ENCODE data around the gene RUBCNL.
"Not testable (repeated sequence)": the region's sequence is repeated elsewhere in the genome, so short reads cannot be mapped to it uniquely, and the experiment has no call there.

The RUBCNL gene

DNA sequence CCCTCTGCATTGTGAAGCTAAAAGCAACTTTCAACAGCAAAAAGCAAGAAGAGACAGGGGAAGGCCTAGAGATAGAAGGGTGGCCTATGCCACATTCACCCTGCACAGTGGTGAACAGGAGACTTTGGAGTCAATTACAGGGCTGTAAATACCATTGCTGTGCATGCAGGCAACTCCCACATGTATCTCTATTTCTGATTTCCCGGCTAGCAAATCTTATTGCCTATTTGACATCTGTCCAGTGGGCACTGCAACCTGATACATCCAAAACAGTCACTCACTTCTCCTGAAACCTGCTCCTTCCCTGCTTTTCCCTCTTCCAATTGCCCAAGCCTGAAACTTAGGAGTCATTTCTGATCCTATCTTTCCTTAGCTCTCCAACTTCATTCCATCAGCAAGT, 13.4 kb downstream of the RUBCNL start:
- no peak for DNase-seq

DNA sequence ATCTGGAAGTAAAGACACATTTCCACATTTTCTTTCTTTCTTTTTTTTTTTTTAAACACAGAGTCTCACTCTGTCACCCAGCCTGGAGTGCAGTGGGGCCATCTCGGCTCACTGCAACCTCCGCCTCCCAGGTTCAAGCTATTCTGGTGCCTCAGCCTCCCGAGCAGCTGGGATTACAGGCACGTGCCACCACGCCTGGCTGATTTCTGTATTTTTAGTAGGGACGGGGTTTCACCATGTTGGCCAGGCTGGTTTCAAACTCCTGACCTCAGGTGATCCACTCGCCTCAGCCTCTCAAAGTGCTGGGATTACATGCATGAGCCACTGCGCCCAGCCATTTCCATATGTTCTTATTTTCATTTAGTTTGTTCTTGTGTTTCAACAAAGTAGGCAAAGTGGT, 14.1 kb downstream of the RUBCNL start:
- not testable (repeated sequence) for DNase-seq

DNA sequence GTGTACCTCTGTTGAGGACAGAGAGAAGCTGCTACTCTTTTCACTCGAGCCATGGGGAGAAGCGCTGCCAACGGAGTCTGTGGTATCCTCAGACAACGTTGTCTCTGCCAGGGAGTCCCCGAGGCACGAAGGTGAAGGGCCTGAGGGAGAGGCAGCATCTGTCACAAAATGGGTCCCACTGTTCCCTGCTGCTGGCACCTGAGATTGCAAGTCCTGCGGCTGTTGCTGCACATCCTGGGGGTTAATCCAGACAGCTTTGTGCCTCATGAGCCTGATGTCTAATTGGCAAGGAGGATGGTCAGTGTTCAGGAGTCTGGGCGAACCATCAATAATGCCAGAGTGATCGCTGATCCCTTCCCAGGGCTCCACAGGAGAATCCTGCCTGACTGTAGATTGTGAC, 15.0 kb downstream of the RUBCNL start:
- DNase-seq, result no peak

DNA sequence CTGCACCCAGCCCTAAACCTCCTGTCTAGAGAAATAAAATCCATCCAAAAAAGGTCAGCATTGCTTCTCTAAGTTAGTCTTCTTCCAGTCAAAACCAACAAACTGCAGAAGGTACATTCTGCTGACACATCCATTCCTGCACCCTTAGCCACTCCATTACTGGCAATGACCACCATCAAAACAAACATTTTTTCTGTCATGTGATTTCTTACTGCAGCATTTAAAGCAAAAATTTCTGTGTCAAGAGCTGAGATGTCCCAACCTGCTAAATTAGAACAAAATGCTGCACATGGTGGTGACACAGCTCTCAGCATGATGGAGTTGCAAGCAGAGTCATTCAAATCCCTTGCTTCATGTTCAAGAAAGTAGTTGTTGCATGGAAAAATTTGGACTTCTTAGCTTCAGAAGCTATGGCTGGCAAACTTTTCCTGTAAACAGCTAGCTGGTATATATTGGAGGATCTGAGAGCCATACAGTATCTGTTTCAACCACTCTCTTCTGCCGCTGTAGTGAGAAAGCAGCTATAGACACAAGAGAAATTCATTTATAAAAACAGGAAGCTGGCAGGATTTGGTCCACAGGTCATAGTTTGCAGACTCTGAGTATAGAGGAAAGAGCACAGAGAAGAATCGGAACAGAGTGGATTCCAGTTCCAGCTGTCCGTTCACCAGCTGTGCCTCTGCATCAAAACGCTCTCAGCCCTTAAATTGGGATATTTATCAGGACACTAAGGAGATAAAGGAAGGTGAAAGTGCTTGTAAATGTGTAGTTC, 17.4 kb downstream of the RUBCNL start:
- DNase-seq, result no peak

DNA sequence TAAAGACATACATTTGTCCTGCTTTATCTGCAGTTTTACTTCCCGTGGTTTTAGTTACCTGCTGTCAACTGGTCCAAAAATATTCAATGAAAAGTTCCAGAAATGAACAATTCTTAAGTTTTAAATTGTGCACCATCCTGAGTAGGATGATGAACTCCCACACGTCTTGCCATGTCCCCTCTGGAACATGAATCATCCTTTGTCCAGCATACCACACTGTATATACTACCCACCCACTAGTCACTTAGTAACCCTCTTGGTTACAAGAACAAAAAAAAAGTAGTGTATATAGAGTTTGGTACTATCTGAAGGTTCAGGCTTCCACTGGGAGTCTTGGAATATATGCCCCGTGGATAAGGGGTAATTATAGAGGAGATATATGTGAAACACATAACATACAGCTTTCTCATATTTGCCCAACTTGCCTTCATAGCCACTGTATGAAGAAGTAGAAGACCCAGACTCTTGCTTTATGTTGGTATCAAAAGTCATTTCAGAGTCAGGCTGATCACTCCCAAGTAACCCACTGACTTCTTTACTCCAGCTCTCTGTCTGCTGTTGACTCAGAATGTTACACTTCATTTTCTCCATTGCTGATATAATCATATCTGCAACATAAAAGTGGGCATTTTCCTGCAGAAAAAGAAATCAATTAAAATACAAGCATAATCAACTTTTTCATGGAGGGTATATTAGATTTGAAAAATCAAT, 19.3 kb downstream of the RUBCNL start:
- no peak for DNase-seq

DNA sequence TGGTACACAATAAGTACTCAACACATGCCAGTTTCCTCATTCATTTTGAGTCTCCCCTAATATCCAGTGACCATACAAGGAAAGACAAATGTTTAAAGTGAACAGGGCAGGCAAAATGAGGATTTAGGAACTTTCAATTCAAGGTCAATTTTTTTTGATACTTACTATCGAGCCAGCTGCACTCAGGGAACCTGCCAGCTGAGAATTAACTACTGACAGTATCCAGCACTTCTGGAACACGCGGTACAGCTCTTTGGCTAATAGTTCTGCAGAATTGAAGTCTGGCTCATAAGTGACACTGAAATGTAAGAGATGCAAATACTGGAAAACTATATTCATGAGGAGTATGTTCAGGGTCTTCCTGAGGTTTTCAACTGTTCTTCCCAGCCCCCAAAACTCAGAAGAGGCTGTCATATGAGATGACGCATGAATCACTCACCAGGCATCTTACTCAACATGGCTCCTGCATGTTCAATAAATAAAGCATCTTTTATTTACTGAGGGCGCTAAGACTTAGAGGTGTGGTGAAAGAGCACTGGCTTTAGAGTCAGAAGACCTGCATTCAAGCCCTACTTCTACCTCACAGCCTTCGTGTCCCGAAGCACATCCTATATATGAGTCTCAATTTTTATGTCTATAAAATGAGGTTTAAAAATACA, 25.6 kb downstream of the RUBCNL start:
- DNase-seq, result no peak

DNA sequence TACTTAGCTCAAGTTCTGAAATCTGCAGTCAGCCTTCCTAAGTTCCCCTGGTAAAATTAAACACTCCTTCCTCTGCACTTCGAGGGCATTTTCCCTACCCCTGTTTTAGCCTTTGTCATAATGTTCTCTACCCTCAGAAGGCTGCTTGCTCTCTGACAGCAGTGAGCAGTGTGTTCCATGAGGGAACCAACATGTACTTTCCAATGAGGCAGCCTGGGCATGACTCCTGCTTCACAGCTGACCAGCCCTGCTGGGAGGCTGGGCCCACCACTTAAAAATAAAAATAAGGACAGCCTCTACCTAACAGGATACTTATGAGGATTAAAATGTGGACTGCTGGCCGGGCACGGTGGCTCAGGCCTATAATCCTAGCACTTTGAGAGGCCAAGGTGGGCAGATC, 26.4 kb downstream of the RUBCNL start:
- DNase-seq, result no peak

DNA sequence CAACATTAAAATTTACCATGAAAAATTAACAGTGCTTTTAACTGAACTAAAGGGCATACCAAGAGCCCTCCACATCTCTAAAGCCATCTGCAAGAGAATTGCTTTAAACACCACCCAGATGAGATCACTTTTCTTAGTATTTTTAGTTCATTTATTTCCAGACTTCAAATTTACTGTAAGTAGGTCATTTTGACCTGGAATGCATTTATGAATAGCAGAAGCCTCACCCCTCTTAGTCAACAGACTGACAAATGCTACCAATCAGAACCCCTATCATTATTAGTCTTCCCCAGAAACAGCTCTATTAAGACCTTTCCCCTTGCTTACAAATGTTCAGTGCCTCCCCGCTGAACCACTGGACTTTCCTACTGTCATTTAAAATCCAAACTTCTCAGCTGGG, 27.3 kb downstream of the RUBCNL start:
- DNase-seq, result no peak

DNA sequence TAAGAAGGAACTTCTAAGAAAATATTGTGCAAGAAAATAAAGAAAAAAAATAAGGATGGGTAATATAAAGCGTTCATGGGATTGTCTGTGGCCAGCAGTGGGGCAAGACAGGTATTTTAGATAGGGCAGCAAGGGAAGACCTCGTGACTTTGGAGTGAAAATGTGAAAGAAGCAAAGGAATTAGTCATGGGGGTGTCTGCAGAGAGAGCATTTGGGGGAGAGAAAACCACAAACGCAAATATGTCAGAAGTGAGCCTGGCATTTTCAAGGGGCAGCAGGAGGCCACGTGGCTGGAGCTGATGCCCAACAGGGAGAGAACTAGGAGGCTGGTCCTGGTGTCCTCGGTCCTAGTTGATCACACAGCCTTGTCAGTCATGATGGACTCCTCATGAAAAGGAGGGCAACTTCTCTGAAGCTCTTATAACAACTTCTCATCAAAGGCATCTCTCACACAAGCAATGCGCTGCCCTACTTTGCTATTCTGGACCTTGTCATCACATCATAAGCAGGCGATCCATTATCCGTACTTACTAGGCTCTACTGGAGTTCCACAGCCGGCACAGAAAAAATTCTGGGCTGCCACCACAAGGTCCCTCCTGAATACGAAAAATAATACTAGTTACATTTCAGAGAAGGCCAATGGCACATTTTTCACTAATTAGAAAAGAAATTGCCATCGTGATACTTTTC, 31.0 kb downstream of the RUBCNL start:
- DNase-seq, result no peak

DNA sequence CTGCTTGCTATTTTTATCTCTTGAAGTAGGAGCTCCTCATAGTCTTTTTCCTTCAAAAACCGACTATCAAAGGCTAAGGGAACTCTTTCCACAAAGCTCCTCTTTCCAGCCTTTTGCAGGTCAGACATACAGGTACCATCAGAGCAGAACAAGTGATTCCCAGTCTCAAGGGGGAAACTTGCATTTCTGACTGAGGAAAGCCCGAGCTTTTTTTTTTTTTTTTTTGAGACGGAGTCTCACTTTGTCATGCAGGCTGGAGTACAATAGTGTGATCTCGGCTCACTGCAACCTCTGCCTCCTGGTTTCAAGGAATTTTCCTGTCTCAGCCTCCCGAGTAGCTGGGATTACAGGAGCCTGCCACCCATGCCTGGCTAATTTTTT, 32.0 kb downstream of the RUBCNL start:
- no peak for DNase-seq

DNA sequence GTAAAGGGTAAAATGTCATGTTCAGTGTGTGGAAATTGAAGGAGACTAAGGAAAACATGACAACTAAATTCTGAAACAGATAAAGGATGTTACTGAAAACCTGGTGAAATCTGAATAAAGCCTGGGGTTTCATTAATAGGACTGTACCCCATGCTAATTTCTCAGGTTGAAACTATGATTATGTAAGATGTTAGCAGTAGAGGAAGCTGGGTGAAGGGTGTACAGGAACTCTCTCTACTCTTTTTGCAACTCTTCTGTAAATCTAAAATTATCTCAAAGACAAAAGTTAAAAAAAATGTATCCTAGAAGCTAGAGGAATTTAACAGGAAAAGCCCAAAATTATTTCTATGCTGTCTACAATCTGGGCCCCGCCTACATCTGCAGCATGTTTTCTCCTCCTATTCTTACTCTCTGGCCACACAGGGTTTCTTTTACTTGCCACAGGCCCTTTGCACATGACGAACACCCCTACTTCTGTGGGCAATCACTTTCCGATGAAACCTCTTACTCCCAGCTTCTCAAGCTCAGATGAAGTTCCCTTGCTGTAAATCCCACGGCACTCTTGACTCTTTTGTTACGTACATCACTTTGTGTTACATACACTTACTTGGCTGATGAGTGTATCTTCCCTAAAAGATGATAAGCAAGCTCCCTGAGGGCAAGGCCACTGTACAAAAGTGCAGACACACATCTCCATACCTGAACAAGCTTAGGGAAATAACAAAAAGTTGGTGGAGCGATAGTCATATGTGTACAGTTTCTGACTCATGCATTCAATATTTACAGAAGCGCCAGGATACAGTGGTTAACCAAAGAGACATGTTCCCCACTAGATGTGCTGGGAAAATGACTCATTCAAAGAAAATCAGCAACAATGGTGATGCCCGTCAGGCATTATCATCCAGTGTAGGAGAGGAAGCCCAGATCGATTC, 32.6 kb downstream of the RUBCNL start:
- DNase-seq, result peak; percentile 28

DNA sequence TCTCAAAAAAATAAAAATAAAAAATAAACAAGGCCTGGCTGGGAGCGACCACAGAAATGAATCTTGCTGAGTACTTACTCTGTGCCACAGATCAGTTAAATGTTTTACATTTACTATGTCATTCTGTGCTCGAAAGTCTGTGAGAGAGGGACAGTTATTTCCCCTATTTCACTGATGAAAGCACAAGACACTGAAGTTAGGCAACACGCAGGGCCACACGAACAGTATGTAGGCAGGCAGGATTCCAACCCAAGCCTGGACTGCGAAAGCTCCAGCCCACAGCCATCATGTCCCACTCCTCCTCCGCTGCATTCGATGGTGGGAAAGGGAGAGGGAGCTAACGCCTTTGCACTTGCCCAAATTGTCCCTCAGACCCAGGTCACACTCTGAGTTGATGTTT, 34.2 kb downstream of the RUBCNL start:
- DNase-seq, result no peak

DNA sequence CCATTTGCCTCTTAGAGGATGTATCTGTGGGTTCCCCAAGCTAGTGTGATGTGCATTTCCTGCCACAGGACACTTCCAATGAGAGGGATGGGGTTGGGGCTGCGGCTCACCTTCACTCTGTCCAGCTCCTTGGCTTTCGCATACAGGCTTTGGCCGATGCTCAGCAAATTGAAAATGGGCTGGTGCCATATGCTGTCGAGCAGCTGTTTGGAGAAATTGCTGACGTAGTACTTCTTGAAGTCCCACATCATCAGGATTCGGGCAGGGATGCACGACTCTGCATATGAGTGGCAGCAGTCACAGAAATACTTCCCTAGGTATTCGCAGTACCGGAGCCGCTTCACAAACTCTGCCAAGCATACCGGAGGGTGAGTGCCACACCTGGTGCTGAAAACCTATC, 37.0 kb downstream of the RUBCNL start:
- DNase-seq, result no peak

DNA sequence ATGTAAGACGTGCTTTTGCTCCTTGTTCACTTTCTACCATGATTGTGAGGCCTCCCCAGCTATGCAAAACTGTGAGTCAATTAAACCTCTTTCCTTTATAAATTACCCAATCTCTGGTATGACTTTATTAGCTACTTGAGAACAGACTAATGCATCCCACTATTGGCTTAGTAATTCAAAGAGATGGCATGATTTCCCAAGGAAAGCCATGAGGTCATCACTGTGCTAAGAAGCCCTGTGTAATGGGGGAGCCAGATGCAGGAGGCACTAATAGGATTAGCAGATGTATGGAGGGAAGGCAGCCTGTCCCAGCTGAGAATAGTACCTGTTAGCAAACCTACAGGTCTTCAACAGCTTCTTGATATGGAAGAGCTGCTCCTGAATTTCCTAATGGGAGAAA, 38.1 kb downstream of the RUBCNL start:
- DNase-seq, result no peak

DNA sequence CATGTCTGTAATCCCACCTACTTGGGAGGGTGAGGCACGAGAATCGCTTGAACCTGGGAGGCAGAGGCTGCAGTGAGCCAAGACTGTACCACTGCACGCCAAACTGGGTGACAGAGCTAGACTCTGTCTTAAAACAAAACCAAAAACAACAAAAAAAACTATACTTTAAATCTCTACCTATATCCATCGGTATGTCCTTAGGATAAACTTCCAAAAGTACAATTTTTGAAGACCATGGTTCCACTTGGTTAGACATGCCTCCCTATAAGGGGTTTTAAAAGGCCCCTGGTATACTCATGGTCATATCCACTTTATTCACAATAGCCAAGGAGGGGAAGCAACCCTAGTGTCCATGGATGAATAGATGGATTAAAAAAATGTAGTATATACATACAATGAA, 39.8 kb downstream of the RUBCNL start:
- no peak for DNase-seq

DNA sequence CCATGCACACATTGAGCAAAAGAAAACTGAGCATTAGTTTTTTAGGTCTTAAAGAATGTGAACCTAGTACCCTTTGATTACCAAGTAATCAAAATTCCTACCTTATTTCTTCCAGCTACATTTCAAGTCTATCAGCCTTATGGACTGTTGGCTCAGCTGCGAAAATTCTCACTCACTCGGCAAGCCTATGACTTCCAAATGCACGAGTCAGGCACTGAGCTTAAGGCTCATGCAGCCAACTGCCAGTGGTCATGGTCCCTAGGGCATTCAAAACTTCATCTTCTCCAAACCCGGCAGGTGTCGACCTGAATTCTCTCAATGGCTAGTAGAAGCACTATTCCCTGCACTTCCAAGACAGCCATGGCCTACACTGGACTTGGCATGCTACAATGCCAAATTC, 41.2 kb downstream of the RUBCNL start:
- DNase-seq, result no peak

DNA sequence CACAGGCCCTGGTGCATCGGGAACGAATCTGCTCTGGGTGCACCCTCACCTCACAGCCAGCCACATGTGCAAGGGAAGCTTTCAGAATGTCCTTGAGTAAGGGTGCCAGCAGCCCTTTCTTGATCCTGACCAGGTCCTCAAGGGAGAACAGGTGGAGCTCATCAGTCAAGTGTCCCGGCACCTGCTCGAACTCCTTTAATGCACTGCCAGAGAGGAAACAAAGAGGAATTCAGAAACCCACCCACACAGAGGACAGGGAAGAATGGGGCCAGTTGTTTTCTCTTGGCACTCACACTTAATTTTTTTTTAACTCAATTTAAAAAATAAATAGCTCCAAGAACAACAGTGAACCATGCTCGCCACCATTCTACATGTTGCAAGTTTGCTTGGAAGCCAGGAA, 41.7 kb downstream of the RUBCNL start:
- no peak for DNase-seq

DNA sequence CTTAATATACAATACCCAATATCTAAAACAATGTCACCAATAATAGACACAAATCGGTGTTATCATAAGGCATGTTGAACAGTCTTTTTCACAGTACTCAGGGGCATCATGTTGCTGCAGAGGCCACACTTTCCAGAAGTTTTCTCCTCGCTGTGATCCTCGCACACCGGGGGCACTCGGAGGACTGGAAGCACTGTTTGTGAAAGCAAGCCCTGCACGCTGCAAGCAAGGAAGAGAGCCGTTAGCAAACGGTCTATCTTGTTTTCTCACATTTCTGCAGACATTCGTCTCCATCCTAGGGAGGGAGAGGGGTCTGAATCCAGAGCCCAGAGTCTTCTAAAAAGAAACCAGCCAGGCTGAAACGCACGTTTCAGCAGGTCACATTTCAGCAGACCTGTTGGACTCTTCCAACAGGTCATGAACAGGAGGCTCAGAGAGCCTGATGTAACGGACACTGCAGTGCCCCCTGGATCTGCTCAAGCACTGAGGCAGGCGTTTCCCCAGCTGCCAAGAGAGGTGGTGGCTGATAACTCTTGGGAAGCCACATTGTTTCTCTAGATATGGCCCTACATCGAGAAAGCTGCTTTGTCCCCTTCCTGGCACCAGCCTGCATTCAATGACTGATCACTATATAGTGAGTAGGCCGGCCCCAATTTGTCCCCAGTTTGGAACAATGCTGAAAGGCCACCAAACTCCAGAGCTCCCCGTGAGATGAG, 43.6 kb downstream of the RUBCNL start:
- peak; percentile 95 for DNase-seq

DNA sequence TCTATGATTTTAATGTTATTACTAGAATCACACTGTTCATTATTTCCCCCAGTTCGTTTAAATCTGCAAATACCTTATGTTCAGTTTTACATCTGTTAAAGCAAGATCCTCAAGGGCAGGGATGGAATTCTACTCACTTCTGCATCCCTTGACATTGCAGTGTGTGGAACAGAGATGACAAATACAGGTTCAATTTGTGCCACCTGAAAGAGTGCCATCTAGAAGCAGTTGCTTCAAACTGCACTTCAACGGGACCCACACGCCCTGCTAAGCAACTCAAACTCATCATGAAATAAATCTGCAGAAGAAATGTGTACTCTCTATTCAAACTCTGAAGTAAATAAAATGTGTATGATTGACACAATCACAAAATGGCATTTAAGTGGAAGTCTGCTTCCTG, 44.5 kb downstream of the RUBCNL start:
- peak; percentile 43 for DNase-seq

DNA sequence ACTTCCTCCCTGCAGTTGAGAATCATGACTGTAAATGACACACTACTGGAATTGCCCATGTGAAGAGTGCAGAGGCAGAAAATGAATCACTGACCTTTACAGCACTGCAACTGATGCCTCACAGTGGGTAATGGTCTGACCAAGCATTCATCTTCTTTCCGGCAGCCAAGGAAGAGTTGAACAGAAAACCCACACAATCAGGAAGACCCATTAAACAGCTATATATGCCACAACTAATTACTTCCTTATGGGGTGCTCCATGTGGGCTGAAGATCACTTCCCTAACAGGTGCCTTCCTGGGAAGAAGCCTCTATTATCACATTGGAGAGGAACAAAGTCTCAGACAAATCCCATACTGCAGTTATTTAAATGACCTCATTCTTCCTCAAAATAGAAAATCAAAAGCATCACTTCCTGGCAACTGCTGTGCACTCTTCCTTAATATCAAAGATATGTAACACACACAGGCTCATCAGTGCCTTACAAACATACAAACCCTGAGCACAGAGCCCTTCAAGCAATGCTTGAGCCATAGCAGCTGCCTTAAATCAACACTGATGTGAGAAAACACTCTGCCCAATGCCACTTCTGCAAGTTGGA, 45.8 kb downstream of the RUBCNL start:
- DNase-seq, result no peak

DNA sequence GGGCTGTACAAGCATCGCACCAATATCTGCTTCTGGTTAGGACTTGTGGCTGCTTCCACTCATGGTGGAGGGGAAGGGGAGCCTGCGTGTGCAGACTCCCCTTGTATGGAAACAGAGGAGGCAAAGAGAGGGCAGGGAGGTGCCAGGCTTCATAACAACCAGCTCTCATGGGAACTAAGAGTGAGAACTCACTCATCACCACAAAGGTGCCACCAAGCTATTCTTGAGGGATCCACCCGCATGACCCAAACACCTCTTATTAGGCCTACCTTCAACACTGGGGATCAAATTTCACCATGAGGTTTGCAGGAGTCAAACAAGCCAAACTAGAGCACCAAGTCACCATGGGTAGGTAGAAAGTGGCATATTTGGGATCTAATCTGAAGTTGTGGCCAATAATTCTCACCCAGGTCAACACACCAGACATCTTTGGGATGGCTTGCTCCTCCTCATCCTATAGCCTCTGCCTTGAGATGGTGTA, 46.4 kb downstream of the RUBCNL start:
- DNase-seq, result no peak
